HG03457 (cell line): ENCODE measurements around the gene ONECUT2.

Experiments used
- ATAC-seq: cut with Tn5 transposase; IDR thresholded peaks from one replicate; pipeline ENCODE4 v1.9.1; 2021; ENCODE audit warnings: moderate number of reproducible peaks; ENCODE audit not compliant: unreplicated experiment

ONECUT2 gene

GRCh38 chr18:57431002-57431382 is 4.2 kb upstream of the ONECUT2 start:
- no peak for ATAC-seq

DNA sequence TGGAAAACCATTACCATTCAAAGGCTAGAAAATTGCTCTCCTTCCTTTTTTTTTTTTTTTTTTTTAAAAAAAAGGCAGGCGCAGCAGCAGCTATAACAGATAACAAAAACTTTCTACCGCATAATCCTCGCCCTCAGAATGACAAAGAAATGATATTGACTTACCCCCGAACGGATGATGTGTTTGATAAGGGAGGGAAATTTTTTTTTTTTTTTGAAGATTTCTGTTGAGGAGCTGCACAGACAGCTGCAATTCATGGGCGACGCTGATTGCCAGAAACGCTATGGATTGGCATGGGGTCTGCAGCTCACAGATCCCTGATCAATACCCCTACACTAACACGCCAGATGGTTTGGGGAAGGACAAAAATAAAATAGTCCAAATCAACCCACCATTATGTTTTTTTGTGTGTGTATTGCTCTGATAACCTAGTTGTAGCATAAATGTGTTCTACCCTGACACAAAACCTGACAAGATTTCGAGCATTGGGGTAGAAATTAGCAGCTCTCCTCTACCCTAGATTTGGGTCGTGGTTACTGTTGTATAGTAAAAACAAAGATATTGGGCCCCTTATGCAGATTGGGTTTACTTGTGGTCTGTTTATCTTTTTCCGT is 3.6 kb upstream of the ONECUT2 start:
- no peak for ATAC-seq

DNA sequence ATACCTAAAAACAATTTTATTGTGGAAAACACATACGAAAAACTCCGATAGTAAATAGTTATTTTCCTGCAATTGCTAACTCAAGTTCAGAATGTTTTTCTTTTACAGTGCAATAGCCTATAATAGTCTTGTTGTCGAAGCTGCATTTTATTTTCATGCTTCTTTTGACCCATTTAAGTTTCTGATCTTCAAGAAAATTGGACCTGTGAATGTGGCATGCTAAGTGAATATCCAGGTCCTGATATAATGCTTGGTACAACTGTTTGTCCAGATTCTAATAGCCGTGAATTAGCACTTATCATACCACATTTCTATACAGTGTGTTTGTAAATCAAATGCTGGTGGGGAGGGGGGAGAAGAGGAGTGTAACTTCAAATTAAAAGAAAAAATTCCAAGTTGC is 3.0 kb upstream of the ONECUT2 start:
- no peak for ATAC-seq

DNA sequence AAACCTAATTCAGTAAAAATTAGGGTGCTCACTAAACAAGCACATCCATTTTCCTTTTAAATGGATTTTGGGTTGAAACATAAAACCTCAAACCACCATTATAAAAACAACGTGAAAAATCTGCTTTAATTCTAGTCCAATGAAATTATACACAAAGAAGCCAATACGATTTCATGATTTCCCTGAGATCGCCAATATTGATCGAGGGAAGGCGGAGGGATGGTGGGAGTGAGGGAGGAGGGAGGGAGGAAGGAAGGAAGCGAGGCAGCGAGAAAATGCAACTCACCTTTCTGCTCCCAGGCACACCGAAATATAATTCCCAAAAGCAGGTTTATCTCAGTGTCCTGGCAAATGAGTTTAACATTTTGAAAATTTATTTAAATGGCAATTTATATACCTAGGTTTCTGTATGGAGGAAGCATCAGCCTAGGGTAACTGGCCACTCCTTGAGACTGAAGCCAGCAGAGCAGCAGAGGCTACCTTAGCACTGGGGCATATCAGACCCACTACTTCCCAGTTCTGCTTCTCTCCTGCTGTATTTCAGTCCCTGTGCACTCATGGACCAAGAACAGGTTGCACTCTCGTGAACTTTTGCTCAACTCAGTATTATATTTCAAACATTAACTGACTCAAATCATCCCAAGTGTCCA is 2.3 kb upstream of the ONECUT2 start:
- no peak for ATAC-seq

- ATAC-seq, result no peak
Measured at GRCh38 chr18:57433482-57433881, 1.7 kb upstream of the ONECUT2 start.

GRCh38 chr18:57433934-57434535 is 1.1 kb upstream of the ONECUT2 start:
- no peak for ATAC-seq

DNA sequence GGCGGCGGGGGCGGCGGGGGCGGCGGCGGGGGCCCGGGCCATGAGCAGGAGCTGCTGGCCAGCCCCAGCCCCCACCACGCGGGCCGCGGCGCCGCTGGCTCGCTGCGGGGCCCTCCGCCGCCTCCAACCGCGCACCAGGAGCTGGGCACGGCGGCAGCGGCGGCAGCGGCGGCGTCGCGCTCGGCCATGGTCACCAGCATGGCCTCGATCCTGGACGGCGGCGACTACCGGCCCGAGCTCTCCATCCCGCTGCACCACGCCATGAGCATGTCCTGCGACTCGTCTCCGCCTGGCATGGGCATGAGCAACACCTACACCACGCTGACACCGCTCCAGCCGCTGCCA is 644 bp downstream of the ONECUT2 start:
- ATAC-seq, result no peak

- ATAC-seq, result no peak
Measured at GRCh38 chr18:57436191-57436964, 1.2 kb downstream of the ONECUT2 start.

DNA sequence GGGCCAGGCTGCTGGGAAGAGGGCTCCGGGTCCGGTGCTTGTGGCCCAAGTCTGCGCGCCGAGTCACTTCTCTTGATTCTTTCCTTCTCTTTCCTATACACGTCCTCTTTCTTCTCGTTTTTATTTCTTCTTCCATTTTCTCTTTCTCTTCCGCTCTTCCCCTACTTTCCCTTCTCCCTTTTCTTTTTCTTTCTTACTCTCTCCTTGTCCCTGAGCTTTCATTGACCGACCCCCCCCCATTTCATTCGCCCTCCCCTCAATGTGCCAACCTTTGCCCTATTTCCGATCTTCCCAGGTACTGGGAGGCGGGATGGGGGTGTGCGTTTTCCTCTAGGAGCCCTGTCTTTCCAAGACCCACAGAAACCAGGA is 1.8 kb downstream of the ONECUT2 start:
- ATAC-seq, result no peak

DNA sequence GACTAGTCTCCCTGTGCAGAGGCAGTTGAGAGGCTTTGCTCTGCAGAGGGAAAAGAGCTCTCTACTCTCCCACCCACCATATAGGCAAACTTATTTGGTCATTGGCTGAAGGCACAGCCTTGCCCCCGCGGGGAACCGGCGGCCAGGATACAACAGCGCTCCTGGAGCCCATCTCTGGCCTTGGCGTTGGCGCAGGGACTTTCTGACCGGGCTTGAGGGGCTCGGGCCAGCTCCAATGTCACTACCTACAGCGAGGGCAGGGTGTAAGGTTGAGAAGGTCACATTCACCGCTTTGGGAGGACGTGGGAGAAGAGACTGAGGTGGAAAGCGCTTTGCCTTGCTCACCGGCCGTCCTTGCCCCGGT is 2.2 kb downstream of the ONECUT2 start:
- ATAC-seq, result no peak

DNA sequence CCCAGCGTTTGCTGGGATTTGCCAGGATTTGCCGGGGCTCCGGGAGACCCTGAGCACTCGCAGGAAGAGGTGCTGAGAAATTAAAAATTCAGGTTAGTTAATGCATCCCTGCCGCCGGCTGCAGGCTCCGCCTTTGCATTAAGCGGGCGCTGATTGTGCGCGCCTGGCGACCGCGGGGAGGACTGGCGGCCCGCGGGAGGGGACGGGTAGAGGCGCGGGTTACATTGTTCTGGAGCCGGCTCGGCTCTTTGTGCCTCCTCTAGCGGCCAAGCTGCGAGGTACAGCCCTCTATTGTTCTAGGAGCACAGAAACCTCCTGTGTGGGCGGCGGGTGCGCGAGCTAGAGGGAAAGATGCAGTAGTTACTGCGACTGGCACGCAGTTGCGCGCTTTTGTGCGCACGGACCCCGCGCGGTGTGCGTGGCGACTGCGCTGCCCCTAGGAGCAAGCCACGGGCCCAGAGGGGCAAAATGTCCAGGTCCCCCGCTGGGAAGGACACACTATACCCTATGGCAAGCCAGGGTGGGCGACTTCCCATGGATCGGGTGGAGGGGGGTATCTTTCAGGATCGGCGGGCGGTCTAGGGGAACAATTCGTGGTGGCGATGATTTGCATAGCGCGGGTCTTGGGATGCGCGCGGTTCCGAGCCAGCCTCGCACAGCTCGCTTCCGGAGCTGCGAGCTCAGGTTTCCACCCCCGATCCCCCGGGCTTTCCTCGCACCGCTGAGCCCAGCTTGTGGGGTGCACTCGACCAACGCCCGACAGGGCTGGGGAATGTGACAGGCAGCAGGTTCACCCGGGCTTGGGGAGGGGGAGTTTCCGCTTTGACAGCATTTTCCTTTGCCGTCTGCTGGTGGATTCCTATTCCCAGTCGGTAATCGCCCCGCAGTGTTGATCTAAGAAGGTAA is 2.8 kb downstream of the ONECUT2 start:
- no peak for ATAC-seq

DNA sequence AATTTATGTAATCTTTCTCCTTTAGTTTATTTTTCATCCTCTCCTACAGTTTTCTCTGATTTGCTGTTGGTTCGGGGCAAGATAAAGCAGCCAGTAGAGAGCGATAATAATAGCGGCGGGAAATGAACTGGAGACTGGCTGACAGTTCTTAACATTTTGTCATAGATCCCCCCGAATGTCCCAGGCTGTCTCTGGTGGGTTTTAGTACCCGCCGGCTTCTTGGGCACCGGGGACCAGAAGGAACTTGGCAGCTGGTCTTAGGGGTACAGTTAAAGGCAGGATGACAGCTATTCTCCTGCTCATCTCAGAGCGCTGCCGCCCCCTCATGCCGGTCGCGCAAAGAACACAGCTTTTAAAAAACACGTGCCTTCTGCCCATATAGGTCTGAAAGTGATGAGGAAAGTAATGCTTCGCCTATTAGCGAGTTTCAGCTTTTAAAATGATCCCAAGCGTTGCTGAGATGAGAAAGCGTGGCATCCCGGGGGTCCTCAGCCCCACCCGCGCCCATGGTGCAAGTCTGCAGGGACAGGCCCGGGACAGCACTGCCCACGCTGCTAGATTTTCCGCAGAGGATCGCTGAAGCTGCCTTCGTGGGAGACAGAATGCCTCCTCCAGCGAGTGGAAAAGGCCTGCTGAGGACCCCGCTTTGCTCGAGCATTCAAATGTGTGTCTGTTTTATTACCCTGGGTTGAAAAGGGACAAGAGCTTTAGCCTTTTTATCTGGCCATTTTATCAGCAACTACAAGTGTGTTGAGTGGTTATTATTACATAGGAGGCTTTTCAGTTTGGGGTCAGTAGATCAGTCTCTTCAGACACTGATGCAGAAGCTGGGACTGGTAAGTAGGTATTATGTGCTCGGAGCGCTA is 3.8 kb downstream of the ONECUT2 start:
- ATAC-seq, result no peak

DNA sequence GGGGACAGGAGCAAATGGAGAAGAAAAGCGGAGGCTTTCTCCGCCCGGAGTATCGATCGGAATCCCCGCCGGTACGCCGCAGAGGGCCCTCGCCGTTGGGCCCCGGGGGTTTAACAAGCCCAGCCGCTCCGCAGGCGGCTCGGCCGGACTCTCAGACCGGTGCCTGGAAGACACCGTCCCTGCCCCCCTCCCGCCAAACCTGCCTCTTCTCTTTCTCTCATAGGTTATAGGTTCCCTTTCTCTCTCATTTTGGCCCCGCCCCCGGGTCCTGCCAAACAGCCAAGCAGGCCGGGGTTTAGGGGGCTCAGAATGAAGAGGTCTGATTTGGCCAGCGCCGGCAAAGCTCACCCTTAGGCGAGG is 4.4 kb downstream of the ONECUT2 start:
- no peak for ATAC-seq

GRCh38 chr18:57439985-57440330 is 4.8 kb downstream of the ONECUT2 start:
- no peak for ATAC-seq

- ATAC-seq, result no peak
Measured at GRCh38 chr18:57440331-57441070, 5.3 kb downstream of the ONECUT2 start.

DNA sequence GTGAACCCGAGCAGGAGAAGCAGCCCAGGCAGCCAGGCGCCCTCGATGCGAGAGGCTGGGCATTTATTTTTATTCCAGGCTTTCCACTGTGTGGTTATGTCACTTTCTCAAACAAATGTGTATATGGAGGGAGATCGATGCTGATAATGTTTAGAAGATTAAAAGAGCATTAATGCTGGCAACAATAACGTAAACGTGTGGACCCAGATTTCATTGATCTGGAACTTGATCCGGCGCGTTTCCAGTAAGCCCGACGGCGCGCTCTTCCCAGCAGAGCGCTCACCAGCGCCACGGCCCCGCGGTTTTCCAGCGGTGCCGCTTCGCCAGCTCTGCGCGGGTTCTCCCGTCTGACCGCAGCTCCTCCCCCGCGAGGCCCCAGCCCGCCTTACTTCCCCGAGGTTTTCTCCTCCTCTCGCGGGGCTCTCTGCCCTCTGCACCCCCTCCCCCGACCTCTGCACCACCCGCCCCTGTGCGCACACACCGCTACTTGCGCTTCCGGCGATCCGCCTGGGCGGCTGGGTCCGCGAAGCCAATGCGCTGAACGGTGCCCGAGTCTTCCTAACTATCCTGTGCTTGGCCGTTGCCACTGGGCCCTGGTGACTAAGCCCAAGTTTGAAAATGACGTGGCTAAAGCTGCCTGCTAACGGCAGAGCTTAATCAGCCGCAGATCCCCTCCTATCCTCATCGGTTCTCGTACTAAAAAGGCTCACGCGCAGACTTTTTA is 6.1 kb downstream of the ONECUT2 start:
- ATAC-seq, result no peak

DNA sequence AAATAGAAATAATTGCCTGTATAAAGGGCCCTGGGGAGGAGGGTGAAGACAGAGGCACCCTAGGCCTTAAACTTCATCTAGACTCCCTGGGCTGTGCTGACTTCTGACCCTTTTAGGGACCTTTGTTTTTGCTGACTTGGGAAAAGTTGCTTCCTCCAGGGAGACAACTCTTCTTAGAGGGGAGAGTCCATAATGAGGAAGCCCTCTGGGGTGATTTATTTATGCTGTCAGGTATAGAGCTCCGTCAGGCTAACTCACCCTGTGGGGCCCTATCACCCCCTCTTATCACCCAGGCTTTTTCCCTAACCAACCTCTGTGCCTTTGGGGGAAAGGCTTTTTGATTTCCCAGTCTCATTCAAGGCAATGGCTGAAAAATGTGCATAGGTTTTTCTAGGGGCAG is 8.1 kb downstream of the ONECUT2 start:
- ATAC-seq, result no peak

- no peak for ATAC-seq
Measured at GRCh38 chr18:57443702-57444101, 8.5 kb downstream of the ONECUT2 start.

GRCh38 chr18:57444301-57444759 is 9.2 kb downstream of the ONECUT2 start:
- no peak for ATAC-seq
